ENCODE data around the gene VMO1.

- TF ChIP-seq CTCF (IDR thresholded peaks at IDR 0.05; ENCODE audit: insufficient read depth, low read depth, low read length) = no peak
- no peak for TF ChIP-seq EZH2 (IDR thresholded peaks at IDR 0.05; ENCODE audit: insufficient read depth, low read length)
Observed at GRCh38 chr17:4811471-4811870, 25.3 kb upstream of the VMO1 start.
